HEK293T (cell line): Measurements from ENCODE around the gene RNASEL.

ENCODE experiments used
- BHLHE40 ChIP-seq: fragments of 450-650 bp; IDR thresholded peaks from 2 replicates; pipeline ENCODE4 v1.6.1; 2016; ENCODE audit warnings: mild to moderate bottlenecking, moderate library complexity, borderline replicate concordance
- CTBP1 ChIP-seq: fragments of 450-650 bp; IDR thresholded peaks from 2 replicates; pipeline ENCODE4 v1.6.1; 2016; ENCODE audit warnings: borderline replicate concordance
- ELF4 ChIP-seq: fragments of 450-650 bp; IDR thresholded peaks from 2 replicates; pipeline ENCODE4 v1.6.1; 2017; ENCODE audit warnings: antibody characterized with exemption
- L3MBTL2 ChIP-seq: fragments of 450-650 bp; conservative IDR thresholded peaks from 2 replicates; pipeline ENCODE4 v1.6.1; 2016; ENCODE audit warnings: mild to moderate bottlenecking
- NFRKB ChIP-seq: fragments of 450-650 bp; IDR thresholded peaks from 2 replicates; pipeline ENCODE4 v1.6.1; 2016; ENCODE audit warnings: mild to moderate bottlenecking, moderate library complexity
- SP1 ChIP-seq: fragments of 450-650 bp; IDR thresholded peaks from 2 replicates; pipeline ENCODE4 v1.6.1; 2017
- TARDBP ChIP-seq: fragments of 450-650 bp; IDR thresholded peaks from 2 replicates; pipeline ENCODE4 v1.6.1; 2016
- ZNF384 ChIP-seq: fragments of 450-650 bp; IDR thresholded peaks from 2 replicates; pipeline ENCODE4 v1.6.1; 2016

DNA sequence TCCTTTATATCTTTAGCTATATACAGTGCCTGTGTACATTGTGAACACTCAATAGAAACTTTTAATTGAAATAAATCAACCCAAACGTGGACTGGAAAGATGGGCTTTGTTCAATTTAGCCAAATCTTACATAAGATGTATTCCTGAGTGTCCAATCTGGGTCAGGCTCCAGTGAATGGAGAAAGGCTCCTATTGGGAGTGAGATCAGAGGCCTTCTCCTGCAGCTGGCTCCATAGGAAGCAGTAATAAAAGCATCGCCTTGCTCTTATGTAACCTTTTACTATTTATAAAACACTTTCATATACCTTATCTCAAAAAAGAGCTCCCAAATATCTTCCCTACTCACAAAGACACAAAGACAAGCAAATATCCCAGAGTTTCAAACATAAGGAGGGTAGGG is 40.0 kb upstream of the RNASEL start:
- no peak for TF ChIP-seq CTBP1
- TF ChIP-seq BHLHE40 = no peak
- no peak for TF ChIP-seq SP1
- no peak for TF ChIP-seq ZNF384
- no peak for TF ChIP-seq ELF4
- TF ChIP-seq TARDBP = no peak
- TF ChIP-seq NFRKB = no peak
- no peak for TF ChIP-seq L3MBTL2
